ENCODE measurements around the gene EVX1.

EVX1 gene

DNA sequence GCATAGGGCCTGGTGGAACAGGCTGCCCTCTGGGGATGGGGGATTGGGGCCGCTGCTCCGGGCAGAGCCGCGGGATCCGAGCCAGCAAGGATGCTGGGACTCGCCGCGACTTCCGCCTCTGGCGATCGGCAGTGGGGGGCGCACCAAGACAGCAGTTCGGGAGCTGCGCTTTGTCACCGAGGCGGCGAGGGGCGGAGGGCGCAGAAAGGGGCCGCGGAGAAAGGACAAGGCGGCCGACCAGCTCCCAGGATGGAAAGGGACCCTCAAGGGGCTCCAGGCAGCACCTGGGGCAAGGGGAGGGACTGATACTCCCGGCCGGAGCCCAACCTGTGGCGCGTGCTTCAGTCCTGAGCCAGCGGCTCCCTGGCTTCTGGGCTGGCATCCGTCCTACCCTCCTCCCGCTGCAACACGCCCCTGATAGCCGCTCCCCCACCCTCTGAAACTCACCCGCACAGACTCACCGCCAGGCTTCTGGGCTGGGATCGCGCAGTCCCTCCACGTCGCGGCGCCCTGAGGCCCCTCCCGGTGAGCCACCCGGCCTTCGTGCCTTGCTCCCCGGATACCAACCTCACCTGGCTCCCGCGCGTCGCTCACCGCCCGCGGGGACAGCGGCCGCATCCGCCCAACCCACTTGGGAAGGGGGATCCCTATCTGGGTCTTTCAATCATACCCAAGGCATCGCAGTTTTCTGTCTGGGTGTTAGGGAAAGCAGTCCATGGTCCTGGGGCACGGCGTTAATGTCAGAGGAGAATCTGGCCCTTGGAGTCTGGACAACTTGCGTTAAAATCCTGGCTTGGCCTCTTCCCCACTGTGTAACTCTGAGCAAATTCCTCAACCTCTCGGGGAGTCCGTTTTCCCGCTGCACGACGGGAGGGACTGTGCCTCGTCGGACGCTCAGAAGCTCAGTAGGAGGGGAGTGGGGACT, 7.0 kb upstream of the EVX1 start:
- DNase-seq (ENCODE audit: low read depth), result no peak

DNA sequence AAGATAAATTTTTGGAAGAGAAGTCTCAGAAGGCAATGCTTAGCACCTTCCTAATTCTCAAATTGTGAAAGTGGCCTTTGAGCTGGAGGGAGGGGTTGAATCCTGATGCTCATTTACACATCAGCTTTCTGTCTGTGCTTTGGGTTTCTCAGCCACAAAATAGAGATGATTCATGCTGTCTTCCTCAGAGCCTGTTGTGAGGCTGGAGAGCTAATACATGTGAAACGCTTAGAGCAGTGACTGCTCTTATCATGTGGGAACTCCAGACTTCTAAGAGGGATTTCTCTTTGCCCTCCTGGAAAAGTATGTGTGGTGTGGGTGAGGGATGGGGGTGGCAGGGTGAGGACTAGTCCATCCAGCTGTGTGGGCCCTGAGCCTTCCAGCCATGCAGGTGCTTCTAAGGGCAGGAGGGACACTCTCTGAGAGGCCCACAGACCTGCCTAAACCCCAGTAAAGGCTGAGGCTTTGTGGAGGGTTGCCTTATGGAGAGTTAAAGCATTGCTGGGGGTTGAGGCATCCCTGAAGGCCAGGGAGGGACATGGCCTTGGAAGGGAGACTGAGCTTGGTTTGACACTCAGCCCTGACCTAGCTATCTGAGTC, 4.8 kb upstream of the EVX1 start:
- DNase-seq (ENCODE audit: low read depth), result no peak

DNA sequence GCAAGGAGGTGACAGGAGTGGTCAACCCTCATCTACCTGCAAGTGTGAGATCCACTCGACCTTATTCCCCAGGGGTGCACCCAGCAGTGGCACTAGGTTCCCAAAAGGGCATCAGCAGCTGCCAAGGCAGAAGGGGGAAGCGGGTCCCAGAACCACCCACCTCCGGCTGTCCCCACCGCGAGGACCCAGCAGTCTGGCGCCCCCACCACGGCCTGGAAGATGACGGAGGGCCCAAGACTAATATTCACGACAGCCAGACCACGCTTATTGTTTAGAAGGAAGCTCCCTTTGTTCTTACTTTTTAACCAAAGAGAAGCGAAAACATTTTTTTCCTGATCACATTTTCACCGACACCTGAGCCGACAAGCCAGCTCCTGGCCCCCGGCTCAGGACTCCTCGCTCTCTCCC, 3.6 kb upstream of the EVX1 start:
- no peak for DNase-seq (ENCODE audit: low read depth)

DNA sequence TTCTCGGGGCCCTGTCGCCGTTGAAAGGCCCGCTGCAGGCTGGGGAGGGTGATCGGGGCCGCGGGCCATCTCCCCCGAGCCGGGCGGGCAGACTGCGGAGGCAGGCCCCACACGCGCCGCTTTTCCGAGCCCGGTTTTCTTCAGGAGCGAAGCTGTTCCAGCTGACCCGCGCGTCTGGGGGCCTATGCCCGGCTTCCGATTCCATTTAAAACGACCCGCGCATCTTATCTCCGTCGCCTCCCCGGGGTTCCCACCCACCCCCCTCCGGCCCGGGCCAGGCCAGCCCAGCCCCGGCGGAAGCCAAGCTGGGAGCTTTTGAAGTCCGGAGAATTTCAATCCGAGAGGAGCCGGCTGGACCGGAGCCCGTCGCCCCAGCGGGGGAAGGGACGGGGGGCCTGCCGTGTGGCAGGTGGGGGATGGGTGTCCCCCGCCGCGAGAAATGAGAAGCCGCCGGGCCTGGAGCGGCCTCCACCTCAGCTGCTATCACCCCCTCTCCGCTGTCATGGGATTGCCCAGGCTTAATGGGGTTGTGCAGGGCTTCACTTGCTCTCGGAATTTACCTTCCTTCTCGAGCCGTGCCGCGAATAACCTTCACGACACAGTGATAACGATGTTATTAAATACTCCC, 3.1 kb upstream of the EVX1 start:
- DNase-seq (ENCODE audit: low read depth), result no peak

DNA sequence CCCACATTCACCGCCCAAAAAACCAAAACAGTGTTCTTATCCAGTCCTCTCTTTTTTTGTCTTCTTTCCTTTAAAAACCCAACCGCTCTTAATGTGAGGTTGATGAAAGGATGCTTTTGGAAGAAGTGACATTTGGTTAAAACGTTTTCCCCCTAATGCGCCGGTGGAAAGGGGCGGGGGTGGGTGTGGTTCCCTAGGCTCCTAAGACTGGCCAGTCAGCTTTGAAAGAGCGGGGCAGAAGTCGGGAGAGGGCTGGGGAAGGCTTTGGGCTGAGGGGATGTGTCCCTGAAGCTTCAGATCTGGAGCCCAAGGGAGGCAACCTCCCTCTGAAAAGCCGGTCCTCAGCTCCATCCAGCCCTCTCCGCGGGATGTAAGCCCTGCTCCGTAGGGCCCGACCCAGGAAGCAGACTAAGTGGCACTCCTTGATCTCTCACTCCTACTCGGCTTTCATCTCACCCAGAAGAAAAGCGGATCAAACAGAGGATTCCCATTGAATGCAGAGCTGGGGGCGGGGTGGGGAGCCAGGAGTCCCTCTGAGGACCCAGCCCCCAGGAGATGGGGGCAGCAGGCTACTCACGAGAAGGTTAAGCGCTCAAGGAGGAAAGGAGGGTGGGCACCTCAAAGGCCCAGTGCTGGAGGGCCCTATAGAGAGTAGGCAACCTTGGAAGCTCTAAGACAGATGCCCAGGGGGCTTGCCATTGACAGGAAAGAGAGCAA, 2.4 kb upstream of the EVX1 start:
- DNase-seq (ENCODE audit: low read depth), result no peak

DNA sequence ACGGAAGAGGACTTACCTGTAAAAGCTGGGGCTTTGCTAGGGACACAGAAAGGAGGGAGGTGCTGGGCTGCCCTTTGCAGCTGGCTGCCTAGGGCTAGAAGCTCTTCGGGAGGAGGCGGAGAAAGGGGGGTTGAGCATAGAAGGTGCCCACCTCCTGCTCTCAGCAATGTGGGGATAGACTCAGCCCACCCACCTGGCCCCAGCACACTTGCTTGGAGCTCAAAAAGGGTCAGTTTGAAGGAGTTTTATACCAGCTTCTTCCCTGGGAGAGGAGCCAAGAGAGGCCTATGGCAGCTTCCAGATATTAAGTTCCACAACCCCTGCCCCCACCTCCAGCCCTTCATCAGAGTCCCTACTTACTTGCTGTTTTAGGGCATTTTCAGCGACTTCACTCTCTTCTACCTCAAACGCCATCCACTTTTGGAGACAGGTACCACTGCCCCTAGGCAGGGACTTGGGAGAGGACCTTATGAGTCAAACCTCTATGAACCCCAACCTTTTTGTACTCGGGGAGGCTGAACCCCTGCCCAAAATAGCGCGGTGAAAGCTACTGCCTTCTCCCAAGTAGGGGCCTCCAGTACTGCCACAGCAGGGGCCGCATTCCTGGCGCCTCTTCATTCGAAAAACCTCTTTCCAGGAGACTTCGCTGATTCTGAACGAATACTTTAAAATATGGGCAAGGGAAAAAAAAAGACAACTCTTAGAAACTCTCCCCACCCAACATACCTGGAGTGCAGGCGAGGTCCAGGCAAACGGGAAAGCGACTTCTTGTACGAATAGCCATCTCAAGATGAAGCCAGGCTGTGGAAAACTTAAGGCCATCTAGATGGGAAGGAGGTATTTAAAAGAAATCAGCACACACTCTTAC, 1.2 kb upstream of the EVX1 start:
- DNase-seq (ENCODE audit: low read depth), result no peak

DNA sequence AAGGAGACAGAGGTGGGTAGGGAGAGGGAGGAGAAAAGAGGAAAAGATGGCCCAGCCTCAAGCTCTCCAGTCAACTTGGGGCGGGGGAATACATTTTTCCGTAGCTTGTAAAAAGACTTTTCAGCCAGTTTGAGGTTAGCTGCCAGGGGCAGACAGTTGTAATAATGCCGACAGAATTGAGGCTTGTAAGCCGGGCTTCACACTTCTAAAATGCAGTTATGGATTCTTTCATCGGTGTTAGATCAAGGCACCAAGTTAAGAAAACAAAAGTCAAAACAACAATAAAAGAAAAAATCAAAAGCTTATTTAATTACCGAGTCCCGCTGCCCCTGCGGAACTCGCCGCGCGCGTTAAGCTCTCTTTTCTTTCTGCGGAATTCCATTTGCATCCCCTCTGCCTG, 448 bp upstream of the EVX1 start:
- no peak for DNase-seq (ENCODE audit: low read depth)

DNA sequence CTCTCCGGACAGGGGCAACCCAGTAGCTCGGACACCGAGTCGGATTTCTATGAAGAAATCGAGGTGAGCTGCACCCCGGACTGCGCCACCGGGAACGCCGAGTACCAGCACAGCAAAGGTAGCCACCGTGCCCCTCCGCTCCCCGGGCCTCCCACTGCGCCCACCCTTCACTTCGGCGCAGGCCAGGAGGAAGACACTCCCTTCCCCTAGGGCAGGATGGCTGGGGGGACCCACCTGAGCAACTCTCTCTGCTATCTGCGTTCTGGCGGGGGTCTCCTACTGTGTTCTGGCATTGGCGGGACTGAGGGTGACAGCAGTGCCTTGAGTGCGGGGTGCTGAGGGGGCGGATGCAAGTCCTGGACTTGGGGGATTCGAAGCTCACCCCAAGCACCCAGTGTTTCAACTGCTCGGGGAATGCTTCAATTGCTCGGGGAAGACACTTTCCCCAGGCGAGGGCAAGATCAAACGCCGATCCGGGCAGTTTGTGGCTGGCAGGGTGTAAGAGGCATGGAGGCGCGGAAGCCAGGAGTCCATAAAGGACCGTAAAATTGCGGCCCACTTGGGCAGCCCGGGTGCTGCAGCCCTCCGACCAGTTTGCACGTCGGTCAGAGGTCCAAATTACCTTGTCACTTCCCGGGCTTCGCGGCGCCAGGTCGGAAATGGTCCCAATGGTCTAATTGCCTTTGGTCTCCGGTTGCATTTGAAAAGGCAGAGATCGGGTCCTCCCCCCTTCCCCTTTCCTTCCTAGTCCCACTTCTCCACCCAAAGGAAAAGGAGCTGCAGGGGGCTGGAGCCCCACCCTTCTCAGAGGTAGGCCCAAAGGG, 950 bp downstream of the EVX1 start:
- no peak for DNase-seq (ENCODE audit: low read depth)

DNA sequence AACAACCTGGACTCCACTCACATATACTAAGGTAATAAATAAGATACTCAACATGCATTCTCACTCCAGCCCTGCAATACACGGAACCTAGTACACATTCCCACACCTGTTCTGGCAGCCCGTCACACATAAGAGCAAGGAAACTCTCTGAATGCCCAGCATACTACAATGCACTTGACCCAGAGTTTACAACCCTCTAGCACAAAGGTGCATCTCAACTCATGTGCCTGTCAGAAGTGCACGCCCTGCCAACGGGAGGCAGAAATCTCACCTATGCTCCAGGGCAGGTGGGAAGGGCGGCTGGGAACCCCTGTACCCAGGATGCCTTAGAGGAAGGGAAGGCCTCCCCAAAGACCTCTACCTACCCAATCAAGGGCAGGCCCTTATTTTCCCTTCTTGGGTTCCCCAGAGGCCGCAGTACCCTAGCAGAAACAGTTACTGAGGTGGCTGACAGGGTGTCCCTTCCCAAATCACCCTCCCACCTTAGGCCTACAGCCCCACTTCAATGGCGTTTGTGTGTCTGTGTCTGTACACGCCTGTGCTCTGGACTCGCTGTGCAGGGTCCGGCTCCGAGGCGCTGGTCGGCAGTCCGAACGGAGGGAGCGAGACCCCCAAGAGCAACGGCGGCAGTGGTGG, 2.0 kb downstream of the EVX1 start:
- no peak for DNase-seq (ENCODE audit: low read depth)

DNA sequence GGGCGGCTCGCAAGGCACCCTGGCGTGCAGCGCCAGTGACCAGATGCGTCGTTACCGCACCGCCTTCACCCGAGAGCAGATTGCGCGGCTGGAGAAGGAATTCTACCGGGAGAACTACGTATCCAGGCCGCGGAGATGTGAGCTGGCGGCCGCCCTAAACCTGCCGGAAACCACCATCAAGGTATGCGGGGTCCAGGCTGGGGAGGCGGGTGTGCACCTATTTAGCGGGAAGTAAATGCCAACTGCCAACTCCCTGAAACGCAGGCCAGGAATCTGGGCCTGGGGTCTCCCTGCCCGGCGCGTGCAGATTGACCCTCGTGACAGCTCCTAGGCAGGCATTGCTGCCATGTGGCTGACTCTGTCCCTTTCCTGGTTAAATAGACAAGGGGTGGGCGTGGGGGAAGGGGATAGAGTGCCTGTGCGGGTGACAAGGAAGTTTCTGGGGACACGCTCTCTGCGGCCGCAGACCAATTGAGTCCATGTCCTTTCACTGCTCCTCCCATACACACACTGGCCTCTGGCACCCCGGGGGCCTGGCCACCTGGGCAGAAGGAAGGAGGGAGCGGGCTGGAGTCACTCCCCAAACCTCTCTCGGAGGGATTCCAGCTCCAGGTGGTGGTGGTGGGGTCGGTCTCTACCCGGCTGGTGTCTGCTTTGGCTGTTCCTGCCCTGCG, 2.7 kb downstream of the EVX1 start:
- no peak for DNase-seq (ENCODE audit: low read depth)

DNA sequence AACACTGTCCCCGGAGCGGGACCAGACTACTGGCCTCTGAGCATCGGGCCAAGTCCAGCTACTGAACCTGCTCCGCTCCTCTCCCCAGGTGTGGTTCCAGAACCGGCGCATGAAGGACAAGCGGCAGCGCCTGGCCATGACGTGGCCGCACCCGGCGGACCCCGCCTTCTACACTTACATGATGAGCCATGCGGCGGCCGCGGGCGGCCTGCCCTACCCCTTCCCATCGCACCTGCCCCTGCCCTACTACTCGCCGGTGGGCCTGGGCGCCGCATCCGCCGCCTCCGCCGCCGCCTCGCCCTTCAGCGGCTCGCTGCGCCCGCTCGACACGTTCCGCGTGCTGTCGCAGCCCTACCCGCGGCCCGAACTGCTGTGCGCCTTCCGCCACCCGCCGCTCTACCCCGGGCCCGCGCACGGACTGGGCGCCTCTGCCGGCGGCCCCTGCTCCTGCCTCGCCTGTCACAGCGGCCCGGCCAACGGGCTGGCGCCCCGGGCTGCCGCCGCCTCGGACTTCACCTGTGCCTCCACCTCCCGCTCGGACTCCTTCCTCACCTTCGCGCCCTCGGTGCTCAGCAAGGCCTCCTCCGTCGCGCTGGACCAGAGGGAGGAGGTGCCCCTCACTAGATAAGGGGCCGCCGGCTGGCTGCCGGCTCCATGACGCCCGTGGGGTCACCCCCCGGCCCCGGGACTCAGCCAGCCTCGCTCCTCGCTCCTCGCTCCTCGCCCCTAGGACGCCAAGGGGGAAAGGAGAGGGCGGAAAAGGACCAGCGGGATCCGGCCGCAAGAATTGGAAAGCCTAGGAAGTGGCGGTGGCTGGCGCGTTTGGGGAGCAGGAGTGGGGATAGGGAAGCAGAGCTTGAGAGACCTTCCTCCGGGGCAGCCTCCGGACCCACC, 3.4 kb downstream of the EVX1 start:
- DNase-seq (ENCODE audit: low read depth), result no peak

DNA sequence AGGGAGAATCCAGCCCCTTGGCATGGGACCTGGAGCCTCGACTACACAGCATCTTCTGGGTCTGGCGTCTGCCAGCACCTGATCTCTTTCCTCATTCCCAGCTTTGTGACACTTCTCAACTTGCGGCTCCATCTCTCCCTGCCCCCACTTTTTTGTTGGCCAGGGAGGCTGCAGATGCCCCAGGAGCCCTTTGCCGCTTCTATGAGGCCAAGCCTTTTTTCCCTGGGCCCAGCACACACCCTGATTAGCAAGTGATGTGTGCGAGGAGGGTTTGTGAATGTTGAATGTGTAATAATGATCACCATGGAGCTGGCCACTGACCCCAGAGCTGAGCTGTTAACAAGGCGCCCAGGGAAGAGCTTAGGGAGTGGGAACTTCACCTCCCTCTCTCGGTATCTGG, 4.4 kb downstream of the EVX1 start:
- no peak for DNase-seq (ENCODE audit: low read depth)

DNA sequence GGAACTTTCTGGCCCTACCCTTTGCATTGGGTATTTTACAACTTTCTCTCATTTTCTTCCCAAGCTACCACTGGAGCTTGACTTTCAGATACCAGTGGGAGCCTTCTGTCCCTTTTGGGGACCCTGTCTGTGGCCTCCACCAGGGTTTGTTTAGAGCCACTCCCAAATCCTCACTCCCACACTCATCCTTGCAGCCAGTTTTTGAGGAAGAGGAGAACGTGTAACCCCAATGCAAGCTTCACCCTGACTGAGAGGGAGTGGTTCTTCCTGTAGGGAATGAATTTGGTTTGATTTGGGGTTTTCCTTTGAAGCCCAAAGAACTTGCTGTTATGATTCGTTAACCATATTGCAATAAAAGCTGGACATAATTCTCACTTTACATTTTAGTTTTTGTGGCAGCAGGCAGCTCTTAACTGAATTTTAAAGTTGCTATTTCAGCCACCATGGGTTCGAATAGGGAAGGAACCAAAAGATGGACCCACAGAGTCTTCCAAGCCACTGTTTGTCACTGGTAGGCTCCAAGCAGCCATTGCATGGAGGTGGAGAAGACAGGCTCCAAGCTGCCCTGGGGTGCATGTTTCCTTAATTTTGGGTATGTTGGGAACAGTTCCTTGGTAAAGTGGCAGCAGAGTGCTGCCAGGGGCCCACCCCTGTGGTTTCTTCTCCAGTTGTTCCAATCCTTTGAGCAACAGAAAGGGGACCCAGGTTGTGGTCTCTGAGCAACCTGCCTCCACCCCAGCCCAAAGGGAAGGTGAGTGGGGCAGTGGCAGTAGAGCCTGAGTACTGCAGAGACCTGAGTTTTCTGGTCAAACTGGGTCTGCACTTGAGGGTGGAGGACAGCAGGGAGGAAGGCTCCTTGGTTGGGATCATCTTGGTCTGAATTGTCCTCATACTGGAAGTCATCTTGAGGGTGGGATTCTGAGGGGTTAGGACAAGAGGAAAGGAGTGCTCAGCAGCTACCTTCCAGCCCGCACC, 5.1 kb downstream of the EVX1 start:
- no peak for DNase-seq (ENCODE audit: low read depth)

DNA sequence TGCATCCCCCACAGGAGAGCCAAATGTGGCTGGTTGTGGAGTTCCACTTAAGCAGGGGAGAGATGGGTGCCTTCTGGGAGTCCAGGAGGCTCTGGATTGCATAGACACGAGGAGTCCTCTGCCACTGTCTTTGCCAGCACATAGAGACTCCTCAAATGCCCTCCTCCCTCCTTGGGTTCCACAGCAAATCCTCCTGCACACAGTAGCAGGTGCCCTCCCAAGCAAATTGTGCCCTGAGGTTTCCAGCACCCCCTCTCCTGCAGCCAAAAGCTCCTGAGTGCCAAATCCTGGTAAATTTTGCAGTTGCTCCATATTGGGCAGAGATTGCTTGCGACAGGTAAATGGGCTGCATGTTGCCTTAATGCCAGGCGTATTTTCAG, 5.8 kb downstream of the EVX1 start:
- DNase-seq (ENCODE audit: low read depth), result no peak

DNA sequence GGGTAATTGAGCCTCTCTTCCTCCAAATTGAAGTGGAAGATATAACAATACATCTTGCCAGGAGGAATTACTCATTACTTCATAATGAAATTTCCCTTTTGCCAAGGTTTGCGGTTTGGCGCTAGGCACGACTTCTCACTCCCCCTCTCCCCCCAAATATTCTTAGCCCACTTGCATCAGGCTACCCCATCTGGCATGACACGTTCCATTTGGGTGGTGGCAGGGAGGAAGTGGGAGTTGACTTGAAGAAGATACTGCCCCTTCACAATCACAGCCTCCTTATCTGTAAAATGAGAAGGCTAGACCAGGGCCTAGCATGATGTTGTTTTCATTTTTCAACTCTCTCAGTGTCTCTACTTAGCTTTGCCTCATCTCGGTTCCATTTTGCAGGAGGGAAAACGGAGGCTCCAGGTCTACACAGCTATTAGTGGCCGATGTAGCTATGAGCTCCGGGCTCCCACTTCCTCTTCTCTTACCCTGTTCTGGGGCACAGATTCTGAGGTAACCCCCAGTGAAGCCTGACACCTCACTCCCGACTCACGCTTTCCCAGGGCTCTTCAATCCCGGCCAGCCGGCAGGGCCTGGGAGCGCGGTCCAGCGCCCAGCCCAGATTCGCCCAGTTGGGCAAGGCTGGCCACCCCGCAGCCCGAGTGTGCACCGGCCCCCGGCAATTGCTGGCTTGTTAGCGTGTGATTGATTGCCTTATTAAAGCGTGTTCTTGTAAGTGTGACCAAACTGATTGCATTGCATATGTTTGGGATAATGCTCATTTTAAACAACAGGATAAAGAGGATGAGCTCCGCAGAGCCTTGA, 6.5 kb downstream of the EVX1 start:
- DNase-seq (ENCODE audit: low read depth), result no peak

DNA sequence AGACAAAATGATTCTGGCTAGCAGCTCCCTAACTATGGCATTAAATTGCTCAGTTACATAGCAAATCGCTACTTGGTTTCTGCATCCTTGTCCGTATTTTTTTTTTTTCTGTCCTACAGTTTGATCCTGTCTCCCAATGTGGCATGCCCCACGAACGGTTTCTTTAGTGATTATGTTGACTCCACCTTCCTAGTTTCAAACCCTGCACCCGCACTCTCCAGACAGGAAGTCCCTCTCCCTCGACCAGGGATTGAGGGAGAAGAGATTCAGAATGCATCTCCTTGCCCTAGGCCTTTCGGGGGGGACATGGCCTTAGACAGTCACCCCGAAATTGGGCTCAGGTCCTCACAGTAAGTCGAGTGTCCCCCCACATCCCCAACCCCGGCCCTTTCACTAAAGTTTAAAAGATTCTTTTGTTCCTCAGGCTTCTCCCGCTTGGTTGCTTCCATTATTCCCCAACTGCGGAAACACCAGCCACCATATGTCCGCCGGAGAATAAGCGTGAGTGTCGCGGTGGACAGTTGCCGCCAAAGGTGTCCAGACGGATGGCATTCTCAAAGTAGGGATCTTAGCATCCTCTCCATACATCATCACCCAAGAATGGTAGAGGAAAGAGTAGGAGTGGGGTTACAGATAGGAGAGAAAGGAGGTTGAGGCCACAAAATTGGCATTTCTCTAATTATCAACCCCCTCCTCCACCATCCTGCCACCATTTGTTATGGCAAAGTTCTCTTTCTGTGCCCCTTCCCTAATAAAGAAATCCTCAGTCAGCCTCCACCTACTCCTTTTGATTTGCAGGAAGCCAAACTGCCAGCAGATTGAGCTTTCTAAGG, 7.3 kb downstream of the EVX1 start:
- no peak for DNase-seq (ENCODE audit: low read depth)
